GM19351 (cell line): ENCODE results near the gene KCNJ3.

Experiments
- ATAC-seq: cut with Tn5 transposase; IDR thresholded peaks from one replicate; pipeline ENCODE4 v1.9.1; 2021; ENCODE audit warnings: mild to moderate bottlenecking, moderate library complexity; ENCODE audit not compliant: unreplicated experiment

The KCNJ3 gene

DNA sequence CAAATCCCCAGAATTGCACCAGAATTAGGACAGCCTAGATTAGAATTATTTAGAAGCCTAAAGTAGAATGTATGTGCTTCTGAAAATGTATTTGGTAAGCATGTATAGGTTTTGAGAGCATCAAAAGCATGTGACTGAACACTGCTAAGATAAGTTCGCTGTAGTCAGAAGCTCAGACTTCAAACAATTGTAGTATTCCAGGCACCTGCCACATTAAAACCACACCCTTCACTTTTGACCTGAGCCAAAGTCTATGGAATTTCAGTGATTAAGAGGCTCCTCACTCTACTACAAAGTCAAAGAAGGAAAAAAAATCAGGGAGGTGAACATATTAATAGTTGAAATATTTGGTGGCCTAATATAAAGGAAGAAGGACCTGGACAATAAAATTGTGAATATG lies 8.2 kb downstream of the KCNJ3 start:
- no peak for ATAC-seq

DNA sequence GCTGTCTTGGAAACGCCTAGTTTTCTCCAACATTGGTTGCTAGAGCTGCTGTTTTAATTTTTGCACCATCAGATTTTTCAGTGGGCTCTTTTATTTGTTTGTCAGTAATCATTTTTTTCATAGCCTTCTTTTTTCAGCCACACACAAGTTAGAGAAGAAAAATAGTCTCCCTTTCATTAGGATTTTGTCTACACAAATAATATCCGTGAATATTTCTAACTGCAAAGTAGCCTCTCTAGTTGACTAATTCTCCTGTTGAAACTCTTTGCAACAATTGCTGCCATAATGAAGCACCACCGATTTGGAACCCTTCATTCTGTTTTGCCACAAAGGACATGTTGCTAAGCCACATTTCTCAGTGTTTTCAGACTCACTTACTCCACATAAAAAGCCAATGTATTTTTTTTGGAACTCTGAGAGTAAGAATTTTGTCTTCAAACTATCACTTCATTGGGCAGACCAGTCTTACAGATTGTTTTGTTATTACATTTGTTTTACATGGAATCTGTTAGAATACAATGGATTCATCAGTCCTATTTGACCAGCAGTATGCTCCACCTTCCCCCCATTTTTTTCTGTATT lies 9.6 kb downstream of the KCNJ3 start:
- ATAC-seq, result no peak

DNA sequence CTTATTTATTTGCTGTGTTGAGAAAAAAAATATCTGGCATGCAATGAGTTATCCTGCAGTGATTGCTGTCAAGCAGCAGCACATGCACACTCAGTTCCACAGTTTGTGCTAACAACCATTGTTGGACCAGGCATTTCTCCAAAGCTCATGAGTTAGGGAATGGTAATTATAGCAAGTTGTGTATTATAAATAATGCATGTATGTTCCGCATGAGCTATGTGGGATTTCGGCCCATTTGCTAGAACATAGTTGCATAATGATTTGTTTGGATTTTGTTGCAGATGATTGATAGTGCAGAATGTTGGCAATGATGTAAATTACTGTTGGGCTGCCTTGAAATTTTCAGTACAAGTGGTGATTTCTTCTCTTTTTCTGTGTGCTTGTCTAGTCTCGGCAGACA lies 10.7 kb downstream of the KCNJ3 start:
- no peak for ATAC-seq

DNA sequence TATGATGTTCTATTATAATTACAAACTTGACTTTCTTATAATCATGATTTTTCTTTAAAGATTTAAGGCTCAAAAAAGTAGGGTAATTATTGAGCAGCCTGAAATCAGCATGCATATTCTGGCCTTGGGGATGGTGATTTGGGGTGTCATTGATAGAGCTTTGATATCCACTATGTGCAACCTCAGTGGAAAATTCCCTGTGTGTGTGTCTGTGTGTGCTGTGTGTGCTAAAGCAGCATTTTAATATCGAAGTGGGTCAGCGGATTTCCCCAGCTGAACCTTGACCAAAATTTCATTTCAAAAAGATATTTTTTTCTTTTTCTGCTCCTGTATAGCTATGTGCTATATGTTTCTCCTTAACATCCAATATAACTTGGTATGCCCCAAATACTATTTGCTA lies 11.6 kb downstream of the KCNJ3 start:
- no peak for ATAC-seq

DNA sequence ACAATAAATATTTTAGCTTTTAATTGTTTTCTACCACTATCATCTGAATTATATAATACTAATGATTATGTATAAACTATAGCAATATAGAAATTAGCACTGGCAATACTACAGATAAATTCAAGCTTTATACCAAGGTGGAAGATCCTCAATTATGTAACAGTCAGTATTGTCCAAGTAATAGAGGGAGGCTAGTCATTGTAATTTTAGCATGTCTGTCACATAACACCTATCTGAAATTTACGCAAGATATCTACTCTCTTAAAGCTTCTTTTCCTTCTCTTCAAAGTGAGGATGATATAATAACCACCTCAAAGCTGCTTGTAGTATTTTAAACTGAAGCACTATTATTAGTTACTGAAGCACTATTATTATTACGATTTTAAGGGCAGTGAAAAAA lies 12.2 kb downstream of the KCNJ3 start:
- ATAC-seq, result no peak

DNA sequence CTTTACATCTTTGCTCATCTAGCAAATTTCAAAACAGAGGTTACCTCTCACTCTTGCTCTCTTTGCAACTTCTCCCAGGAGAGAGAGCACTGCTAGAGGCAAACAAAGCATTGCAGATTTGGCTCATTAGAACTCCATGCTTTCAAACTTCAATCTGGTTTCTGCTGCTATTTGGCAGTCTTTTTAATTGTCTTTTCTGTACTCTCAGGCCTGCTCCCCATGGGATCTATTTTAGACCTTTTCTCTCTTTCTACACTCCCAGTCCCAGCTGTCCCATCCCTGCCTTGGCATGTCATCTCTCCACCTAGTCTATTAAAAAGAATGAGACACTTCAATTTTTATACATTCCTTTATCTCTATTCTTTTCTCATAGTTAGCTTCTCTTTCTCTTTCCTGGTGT lies 15.2 kb downstream of the KCNJ3 start:
- no peak for ATAC-seq

DNA sequence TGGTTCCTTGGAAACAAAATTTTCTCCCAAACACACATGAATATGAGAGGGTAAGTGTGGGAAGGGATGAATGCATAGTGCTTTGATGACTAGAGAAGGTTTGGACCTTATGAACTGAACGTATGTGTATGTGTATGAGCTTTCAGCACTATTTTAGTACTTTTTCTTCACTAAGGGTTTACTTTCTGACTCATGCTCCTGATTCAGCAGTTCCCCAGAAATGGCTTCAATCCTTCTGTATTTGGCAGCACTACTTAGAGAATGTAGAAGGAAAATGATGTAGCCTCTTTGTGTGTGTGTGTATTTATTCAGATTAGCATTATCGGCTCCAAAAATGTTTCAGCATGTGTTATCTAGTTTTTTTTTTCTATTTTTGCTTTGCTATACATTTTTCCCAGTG lies 22.2 kb downstream of the KCNJ3 start:
- ATAC-seq, result no peak

DNA sequence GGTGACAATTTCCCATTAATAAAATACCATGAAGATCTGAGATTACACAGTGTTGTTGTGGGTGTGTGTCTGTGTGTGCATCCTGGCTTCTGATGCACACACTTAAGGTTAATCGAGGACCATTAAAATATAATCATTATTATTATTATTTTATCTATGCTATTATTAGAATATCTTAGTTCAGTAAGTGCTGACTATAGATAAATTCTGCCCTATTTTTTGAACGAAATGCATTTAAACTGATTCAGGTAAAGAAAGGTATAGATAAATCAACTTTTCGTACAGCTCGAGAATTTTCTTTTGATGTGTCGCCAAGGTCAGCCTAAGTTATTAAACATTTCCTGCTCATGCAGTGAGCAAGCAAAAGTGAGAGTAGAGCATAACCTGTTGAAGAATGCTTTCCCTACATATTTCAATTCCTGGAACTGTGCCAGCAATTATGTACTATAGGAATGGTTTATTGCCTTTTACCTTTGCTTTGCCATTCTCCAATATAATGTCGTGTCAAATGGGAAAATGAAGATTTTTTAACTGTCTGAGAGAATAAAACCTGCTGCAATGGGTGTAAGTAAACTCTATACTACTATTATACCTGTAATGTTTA lies 25.8 kb downstream of the KCNJ3 start:
- no peak for ATAC-seq

DNA sequence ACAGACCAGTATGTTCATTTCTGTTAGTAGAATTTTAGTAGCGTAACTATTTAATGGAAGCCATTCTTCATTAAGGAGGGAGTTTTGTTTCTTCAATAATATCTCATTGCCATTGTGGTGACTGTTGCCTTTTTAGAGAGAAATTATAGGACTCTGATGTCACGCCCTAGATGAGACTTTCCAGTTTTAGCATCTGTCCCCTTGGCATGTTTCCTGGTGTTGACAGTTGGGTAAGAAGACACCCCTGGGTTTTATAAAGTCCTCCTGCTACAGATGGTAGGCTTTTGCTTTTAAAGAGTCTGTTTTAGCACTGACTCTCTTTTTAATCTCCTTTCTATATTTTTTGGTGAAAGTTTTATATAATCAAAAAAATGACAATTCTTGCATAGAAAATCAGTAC lies 41.9 kb downstream of the KCNJ3 start:
- no peak for ATAC-seq

DNA sequence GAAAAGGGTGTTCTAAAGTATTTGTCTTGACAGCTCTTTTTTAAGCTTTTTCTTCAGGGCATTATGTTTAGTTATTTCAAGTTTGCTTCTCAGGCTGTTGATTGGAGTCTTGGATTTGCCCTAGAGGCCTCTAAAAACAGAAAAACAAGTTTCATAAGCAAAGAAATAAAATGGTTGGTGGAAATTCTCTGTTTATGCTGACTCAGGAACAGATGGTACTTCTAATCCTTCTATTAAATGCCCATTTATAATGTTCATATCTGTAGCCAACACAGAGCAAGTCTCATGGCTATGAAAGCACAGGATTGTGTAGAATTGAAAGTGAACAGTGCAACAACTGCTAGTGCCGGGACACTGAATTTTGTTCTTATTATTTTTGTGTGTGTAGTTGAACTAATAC lies 60.4 kb downstream of the KCNJ3 start:
- no peak for ATAC-seq

DNA sequence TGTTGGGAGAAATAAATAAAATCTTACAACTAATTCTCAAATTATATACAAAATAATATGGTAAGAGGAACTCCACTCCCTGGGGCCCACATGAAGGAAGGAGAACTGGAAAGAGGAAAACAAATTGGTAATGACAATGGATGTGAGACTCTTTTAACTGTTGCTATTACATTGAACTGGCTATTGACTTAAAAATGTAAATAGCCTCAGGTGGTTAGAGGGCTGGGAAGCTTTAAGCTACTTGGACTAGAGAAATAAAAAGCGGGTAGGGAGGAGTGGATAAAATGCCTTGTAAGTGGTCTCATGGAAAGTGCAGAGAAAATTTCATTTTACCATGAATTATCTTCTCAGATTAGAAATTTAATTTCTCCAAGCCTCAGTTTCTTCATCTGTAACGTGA lies 64.1 kb downstream of the KCNJ3 start:
- ATAC-seq, result no peak

DNA sequence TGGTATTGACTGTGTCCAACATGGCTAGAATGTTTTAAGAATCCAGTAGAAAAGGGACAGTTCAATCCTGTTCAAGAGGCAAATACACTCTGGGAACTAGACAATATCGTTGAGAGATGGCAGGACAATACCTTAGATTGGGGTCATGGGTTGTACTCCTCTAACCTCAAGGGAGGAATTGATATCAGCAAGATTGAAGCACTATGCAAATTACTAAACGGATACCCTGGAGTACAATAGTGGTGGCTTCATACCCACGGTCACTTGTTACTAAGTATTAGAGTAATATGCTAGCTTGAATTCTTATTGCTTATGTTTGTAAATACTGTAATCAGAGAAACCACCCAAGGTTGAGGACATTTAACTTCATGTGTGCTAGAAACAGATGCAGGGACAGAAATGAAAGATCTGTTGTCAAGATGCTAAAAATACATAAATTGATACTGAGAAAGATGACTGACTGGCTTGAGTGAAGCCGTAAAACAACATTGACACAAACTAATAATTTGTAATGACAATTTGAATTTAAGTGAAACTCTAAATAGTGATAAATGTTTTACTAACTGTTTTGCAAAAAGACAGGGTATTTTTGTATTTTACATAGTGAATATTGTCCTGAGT lies 73.3 kb downstream of the KCNJ3 start:
- no peak for ATAC-seq

DNA sequence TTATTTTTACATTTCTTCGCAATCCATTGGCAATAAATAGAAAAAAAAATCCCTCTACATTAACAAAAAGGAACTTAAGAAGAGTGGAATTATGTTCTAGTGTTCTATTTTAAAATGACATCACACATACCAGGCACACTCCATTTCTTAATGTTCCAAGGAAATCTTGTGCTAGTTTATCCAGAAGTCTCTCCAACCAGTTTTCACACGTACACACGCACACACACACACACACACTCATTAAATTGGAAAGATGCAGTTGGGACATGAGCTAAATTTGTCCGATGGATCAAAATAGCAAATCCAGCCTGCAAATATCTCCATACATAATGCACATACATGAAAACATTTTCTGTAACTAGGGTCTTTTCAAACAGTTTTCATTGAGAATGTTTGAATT lies 78.3 kb downstream of the KCNJ3 start:
- no peak for ATAC-seq

DNA sequence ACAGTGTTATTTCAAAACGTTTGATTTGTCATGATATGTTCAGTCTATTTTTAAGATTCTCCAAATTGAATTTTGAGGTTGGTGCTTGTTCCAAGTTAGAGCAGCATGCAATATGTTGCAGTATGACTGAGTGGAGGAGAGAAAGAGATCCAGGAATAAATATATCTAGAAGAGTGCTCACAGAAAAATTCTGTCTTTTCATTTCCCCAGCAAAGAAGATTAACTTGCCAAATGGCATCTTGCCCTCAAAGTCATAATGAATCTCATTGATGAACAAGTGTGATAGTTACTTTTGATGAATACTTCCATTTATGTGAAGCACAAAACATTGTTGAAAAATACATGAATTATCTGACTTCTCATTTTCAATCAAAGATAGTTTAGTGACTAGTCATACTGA lies 95.9 kb downstream of the KCNJ3 start:
- ATAC-seq, result no peak

DNA sequence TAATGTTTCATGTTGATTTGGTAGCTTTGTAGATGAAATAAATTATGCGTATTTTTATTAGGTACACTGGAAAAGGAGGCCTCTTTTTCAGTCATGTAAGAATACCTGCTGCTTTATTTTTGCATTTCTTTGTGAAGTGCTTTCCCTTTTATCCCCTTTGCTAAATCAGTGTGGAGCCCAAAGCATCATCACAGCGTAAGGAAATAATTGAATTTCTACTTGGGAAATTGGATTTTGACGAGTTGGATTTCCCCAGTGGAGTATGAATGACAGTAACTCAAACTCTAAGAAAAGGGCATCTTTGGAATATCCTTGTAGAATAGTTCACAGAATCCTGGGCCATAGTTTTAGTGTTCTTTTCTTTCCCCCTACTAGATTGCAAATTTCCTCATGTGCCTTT lies 97.2 kb downstream of the KCNJ3 start:
- ATAC-seq, result no peak

DNA sequence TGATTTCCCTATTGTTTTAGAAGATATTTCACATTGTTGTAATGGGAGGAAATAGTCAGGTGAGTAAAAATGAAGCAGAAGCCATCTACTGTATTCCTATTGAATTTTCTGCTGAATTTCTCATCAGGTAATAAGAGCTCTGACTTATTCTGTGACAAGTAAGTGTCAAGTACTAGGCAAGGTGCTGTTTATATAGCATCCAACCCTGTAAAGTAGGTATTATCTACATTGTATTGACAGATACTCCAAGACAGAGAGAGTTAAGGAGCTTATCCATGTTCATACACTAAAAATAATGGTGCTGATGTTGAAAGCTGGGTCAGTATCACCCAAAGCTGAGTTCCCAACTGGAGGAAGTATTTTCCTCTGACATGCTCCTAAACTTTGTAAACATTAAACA lies 106.0 kb downstream of the KCNJ3 start:
- no peak for ATAC-seq

DNA sequence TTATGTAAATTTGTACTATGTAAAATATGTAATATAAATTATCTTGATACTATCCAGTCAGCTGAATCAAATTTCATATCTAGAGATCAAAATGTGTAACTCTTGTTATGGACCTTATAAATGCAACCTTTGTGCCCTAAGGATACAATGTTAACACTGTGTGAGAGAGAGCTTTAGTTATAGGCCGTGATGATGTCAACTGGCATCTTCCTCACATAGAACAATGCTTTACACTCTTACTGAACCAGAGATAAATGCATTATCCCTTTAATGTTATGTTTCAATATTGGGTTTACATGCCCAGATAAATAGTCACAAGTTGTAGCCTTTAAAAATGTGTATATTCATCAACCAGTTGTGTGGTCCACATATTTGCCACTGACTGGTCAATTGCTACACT lies 115.1 kb downstream of the KCNJ3 start:
- ATAC-seq, result no peak

DNA sequence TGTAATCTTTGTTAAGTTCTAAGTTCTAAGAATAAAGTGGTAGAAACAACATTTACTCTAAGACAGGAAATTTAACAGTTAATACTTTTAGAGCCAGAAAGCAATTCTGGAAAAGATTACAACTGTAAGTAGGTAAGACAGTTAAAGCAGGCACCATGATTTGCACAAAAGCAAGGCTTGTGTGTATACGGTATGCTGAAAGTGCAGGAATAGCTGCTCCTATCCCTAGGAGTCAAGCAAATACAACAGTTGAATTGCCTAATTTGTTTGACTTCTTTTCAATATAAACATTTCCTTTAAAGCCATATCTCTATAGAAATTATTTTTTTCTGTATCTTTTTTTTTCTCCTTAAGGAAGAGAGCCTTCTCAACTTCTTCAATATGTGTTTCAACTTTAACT lies 116.4 kb downstream of the KCNJ3 start:
- no peak for ATAC-seq

DNA sequence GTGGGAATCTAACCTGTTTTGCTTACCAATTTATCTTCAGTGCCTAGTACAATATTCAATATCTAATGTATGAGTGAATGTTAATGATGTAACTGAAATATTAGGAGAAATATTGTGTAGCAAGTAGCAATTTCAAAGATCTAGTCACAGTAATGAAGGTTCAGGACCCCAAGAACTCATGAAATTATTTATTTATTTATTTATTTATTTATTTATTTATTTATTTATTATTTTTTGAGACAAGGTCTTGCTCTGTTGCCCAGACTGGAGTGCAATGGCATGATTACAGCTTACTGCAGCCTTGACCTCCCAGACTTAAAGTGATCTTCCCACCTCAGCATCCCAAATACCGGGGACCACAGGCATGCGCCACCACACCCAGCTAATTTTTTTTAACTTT lies 126.9 kb downstream of the KCNJ3 start:
- ATAC-seq, result no peak

DNA sequence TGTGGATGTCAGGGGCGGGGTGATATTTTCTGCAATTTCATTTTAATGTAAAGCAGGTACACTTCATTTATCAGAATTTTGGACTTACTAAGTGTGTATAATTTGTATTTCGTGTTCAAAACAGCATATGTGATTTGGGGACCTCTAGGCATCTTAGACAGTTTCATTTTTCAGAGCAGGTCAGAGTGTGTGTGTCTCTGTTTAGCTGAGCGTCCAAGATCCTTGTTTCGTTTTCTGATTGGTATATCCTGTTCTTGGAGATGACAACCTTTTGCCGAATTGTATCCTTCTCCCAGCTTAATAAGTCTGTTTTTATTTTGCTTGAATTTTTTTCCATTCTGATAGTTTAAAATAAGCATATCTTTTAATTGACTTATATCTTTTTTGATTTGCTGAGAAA lies 128.3 kb downstream of the KCNJ3 start:
- no peak for ATAC-seq

DNA sequence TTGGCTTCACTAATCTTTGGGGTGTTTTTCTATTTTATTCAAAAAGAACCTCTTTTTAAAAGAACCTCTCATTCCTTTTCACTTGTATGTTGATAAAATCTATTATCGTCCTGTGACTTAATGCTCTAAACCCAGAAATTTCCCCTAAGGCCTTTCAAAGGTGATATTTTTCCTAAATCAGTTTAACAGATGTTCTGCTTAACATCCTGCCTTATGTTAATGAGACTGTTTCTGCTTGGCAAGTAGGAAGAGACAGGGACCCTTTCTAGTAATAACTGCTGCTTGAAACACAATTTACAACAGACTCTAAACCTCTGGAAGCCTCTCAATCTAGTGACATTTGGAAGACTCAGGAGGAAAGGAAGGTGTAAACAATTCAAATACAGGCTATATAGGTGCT lies 128.8 kb downstream of the KCNJ3 start:
- no peak for ATAC-seq

DNA sequence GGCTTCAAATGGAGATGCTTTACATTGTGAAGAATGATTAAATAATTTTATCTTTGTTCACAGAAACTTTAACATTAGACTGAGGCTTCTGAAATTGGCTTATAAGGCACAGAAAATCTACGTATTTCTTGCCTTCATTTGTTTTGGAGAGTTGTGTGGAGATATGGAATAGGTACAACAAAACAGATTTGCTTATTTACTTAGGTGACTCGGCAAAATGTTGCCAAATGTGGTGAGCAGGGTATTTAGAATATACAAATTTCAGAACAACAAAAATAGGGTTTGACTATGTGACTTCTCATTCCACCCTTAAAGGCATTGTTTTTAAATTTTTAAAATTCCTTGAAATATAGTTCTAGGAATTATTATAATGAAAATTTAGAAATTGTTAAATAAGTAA lies 134.2 kb downstream of the KCNJ3 start:
- ATAC-seq, result no peak

DNA sequence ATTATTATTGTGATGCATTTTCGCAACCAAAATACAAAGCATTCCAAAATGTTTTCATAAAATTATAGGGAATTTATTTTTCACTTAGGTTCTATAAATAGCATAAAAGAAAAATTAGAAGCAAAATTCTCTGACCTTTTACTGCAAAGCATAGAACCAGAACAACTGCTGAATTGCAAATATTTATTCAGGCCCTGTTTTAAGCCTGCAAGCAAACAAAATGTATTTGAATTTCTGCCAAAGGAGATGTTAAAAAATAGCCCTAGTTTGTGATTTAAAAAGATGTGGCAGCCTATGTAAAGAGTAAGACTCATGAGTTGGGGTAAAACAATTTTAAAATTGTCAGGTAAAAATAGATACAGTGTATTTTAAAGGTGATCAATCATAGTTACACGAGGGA lies 138.1 kb downstream of the KCNJ3 start:
- ATAC-seq, result no peak
